NCI-H128 (cell line): ENCODE measurements around the gene ACTR3.
"Not testable (repeated sequence)": the region's sequence is repeated elsewhere in the genome, so short reads cannot be mapped to it uniquely, and the experiment has no call there.

Experiments
- DNase-seq: peaks from one replicate; lab custom pipeline; 2025; ENCODE audit not compliant: unreplicated experiment; lab: John Stamatoyannopoulos, UW

Gene ACTR3

DNA sequence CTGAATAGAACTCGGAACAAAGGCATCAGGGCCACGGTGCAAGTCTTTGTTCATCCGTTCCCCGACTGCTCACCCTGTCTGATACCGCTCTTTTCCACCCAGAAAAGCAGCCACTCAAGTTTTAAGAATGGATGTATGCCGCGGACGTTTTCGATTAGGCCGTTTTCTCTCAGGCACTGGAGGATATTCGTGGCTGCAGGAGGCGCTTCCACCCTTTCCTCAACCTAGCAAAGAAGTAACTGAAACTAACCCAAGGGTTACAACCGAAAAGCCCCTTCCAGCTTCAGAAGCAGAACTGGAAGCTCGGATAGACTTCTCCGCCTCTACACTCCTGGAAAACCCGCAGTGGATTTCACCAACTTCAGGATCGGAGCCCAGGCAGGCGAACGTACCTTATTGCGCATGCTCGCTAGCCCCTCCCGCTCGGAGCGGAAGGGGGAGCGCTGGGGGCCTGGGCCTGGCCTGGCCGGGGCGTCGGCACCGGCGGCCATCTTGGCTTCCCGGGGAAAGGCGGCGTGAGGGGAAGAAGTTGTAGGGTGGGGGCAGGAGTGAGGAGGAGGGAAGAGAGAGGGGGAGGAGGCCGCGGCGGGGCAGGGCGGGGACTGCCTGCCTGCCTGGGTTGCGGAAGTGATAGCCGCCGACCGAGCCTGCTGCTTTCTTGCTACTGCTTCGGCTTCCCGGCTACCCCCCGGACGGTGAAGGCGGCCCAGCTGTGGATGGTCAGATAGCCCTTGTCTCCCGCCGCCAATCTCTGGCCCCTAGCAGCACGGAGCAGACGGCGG is at the start of gene ACTR3:
Gene ACTR3 (plus strand): TSS at position 619 of the 782 bp plus-strand sequence. CDS start 191 bp downstream, outside the sequence.
- peak; percentile 99 for DNase-seq

DNA sequence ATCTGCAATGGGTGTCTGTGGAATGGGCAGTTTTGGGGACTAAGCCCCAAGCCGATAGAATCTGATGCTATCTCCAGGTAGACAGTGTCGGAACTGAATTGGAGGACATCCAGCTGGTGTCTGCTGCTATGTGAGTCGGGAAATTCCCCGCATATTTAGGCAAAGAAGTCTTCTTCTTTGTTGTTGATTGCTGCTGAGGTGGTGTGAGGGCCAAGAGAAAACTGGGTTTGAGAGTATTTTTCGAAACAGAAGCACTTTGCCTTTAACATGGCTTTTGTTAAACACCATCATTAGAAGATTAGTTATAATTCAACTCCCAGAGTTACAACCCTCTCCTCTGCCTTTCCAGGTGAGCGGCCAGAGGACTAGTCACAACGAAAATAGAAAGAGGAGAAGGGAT is 49.4 kb upstream of the ACTR3 start:
- DNase-seq: no peak

DNA sequence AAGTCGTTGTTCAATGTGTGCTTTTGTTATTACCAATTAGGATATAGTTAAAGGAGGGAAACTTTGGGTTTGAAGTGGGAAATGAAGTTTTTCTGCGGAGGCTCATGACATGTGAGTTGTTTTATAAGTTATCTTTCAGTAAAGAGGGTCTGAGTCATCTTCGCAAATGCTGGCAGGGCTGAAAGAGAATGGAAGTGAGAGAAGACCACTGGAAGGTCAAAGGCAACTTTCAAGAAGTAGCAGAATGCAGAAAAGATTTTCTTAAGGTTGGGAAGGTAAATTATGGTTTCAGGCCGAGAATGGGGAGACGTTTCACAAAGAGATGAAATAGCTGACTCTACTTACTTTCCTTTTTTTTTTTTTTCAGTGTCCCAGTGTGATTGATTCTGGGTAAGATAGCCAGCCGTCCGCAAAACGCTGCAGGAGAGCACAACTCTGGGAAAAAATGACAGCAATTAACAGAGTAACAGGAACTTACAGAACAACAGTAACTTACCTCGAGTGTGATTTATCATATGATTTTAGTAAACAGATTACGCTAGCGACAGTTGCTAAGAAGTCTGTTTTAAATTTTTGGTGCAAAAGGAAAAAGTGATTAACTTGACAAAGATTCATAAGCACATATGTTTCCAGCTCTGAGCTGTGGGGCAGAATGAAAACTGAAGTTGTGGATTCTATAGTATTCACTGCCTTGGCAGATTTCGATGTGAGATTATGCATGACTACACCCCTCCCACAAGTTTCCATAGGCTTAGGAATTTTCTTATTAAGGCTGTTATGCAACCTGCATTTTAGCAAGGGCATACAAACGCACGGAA is 46.8 kb upstream of the ACTR3 start:
- no peak for DNase-seq

DNA sequence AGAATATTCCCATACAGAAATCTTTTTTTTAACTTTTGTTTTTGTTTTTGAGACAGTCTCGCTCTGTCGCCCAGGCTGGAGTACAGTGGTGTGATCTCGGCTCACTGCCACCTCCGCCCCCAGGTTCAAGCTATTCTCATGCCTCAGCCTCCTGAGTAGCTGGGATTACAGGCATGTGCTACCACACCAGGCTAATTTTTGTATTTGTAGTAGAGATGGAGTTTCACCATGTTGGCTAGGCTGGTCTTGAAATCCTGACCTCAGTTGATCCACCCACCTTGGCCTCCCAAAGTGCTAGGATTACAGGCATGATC is 46.2 kb upstream of the ACTR3 start:
- not testable (repeated sequence) for DNase-seq

DNA sequence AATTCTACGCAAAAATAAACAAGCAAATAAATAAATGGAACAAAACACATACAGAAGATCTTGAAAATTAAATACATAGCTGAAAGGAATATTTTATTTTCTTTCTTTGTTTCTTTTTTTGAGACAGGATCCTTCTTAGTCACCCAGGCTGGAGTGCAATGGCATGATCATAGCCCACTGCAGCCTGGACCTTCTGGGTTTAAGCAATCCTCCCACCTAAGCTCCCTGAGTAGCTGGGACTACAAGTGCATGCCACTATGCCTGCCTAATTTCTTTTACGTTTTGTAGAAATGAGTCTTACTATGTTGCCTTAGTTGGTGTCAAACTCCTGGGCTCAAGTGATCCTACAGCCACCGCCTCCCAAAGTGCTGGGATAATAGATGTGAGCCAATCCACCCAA is 44.6 kb upstream of the ACTR3 start:
- DNase-seq: no peak

DNA sequence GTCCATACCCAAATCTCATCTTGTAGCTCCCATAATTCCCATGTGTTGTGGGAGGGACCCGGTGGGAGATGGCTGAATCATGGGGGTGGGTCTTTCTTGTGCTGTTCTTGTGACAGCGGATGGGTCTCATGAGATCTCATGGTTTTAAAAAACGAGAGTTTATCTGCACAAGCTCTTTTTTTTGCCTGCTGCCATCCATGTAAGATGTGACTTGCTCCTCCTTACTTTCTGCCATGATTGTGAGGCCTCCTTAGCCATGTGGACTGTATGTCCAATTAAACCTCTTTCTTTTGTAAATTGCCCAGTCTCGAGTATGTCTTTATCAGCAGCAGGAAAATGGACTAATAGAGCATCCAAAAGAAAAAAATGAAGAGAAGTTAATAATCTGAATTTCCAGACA is 44.1 kb upstream of the ACTR3 start:
- DNase-seq: not testable (repeated sequence)

DNA sequence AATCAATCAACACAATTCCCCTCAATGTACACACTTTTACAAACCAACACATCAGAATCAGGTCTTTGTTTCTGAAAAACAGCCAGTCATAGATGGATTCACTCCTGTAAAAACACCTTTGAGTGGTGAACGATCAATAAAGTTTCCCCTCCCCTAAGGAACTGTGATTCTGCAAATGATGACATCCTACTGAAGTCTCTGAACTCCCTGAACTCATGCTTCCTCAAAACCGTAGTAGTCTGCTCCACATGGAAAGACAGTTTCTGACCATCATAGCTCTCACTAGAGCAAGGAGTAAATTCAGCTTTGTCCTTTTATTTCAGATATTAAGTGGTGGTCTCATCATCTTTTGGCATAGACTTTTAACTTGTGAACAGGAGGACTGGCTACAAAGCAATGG is 43.5 kb upstream of the ACTR3 start:
- no peak for DNase-seq

DNA sequence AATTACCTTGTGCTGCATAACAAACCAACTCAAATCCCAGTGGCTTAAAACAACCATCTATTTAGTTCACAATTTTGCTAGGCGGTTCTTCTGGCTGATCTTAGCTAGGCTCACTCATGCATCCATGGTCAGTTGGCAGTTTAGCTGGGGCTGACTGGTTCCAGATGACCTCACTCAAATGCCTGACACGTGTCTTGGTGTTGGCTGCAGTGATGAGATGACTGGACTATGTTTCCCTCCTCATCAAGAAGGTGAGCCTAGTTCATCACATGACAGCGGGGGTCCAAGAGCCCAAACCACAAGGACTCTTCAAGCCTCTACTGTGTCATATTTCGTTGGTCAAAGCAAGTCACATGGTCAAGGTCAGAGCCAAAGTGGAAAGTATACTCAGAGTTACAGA is 42.7 kb upstream of the ACTR3 start:
- no peak for DNase-seq

DNA sequence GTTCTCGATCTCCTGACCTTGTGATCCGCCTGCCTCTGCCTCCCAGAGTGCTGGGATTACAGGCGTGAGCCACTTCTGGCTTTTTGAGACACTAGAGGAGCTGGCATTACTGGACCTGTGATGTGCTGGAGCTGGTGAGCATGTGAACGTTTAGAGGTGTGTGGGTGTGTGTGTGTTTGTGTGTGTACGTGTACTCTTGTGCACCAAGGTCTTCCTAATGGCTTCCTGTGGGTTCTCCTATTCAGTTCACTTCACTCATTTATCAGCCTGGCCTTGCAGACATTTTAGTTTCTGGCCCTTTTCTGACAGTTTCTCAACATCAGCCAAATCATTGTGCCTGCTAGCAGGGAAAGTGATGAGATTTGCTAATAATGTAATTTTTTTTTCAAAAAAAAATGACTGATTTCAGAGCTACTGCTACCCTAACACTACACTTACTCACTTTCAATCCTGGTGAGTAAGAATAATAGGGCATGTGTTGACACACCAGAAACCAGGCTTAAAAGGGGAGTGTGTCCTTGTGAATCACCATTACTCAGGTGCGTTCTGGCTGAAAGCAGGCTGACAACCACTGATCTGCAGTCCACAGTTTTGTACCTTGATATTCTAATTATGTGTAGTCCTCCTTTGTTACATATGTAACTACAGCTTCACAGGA is 41.0 kb upstream of the ACTR3 start:
- no peak for DNase-seq

DNA sequence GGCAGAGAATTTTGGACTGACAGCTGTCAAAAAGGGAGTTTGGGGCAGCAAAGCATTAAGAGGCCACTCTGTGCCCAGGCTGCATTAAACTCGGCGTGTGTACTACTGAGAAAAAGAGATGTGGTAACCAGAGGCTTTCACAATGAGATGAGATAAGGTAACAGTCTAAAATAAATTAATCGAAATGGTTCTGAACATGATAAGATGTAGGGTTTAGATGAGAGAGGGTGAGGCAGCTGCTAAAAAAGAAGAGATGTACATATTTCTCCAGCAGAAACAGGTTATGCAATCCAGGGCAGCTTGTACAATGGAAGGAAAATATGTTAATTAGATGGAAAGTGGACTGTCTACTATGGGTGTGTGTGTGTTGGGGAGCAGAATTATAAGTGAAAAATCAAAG is 39.2 kb upstream of the ACTR3 start:
- no peak for DNase-seq

DNA sequence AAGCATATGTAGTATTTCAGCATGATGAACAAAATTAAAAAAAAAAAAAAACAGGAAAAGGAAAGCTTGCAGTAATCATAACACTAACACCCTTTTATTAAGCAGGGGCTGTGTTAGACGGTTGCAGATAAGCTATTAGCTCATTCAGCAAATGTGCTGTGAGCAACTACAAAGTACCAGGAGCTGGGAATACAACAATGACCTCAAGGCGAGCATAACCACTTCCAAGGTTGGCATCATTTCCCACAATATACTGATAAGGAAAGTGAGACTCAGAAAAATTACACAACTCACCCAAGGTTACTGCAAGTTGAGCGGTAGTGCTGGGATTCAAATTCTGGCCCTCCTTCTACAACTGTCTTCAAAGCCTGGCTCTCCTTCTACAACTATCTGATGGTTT is 38.2 kb upstream of the ACTR3 start:
- no peak for DNase-seq

DNA sequence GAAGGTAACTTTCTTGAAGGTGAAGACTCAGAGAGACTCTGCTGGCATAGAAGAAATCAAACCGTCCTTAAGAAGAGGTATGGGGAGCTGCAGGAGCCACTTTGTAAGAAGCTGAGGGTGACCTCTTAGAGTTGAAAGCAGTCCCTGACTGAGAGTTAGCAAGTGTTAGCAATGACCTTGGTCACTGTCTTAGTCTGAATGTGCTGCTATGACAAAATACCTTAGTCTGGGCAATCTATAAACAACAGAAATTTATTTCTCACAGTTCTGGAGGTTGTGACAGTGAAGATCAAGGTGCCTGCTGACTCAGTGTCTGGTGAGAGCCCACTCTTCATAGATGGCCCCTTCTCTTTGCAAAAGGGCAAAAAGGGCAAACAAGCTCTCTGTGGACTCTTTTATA is 35.7 kb upstream of the ACTR3 start:
- DNase-seq: no peak

DNA sequence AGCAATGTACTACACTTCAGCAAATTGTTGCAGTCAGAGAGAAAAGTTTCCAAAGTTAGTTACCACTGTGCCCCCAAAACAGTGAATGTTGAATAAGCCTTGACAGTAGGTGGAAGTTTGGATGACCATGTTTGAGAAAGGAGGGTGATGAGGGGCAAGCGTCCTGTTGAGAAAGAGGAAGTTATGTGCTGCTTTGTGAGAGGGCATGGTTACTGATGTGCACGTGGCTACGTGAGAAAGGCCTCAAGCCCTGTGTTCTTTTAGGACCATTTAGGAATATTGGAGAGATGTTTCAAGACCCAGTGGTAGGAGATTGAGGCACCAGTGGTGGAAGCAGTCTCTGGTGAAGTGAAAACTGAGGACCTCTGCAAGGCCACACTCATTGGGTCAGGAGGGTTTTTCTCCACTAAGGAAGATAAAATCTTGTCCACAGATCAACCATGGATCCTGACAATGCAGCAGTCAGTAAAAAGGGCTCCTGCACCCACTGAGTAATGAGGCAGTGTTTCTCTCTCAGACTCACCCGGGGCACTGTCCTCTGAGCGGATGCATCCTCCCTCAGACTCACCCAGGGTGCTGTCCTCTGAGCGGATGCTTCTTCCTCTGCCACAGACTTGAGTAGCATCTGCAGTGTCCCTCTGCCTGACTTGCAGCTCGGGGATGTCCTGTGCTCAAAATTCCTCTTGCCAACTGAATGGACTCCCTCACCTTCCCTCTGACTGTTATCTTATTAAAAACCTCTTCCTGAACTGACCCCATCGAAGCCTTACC is 34.7 kb upstream of the ACTR3 start:
- DNase-seq: no peak

DNA sequence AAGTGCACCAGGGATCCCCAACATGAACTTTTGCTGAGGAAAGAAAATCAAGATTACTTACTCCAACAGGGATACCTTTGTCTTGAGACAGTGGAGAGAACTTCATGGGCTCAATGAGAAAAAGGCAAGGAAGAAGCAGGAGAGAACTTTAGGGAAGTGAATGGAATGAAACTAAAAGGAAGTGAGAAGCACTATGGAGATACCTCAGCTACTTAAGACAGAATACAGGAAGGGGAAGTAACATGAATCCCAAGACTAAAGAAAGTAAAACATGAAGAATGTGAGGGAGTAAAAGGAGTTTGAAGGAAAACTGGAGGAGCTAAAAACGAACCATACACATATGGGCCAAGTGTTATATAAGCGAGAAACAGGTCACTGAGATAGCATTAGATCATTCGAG is 32.4 kb upstream of the ACTR3 start:
- DNase-seq: no peak

DNA sequence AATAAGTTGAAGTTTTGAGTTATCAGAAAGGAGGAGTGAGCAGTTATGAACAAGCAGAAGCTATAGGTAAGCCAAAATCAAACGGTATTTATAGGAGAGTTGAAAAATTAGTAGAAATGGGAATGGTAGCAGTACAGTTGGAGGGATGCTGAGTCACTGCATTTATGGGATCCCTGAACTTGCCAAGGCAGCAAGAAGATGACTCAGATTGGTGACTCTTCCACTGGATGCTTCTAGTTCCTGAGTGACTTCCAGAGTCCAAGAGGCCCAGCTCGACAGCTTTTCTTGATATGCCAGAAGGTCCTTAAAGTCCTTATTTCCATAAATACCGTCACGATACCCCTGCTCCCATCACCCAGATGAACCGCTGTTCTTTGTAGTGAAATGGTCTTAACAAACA is 31.1 kb upstream of the ACTR3 start:
- no peak for DNase-seq

DNA sequence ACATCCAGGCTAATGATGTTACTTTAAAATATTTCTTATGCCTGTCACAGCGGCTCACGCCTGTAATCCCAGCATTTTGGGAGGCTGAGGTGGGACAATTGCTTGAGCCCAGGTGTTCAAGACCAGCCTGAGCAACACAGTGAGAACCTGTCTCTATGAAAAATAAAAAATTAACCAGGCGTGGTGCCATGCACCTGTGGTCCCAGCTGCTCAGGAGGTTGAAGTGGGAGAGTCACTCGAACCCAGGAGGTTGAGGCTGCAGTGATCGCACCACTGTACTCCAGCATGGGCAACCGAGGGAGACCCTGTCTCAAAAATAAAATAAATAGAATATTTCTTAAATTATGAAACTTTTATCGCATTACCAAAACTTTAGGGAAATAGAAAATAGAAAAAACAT is 28.1 kb upstream of the ACTR3 start:
- DNase-seq: no peak

DNA sequence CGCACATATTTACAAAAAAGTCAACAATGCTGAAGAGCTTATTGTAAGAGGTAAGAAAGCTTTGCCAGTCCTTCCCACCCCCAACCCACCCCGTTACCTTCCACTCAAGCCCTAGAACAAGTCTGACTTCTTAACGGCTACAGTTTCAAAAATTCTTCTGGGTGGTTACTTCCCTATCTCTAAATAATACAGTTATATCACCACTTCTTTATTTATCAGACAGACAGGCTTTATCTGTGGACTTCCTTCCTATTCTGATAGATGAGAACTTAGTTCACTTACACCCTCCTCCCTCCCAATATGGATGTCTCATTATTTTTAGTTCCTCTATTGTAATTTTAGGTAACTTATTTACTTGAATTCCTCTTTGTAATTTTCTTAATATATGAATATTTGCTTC is 26.7 kb upstream of the ACTR3 start:
- DNase-seq: no peak

DNA sequence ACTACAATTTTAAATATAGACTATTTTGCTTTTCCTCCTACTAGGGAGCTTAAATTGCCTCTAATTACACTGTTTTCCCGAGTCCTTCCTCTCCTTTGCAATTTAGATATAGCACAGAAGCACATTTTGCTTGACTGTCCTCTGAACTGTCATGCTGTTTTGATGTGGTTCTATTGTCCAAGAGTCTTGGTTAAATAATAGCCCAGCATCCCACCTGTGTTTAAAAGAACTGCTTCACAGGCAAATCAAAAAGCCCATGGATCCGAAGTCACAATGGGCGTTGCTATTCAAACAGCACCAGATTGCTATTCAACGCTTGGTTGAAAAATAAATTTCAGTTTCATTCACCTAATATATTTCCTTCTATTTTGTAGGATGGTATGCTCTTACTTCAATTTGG is 22.3 kb upstream of the ACTR3 start:
- no peak for DNase-seq

DNA sequence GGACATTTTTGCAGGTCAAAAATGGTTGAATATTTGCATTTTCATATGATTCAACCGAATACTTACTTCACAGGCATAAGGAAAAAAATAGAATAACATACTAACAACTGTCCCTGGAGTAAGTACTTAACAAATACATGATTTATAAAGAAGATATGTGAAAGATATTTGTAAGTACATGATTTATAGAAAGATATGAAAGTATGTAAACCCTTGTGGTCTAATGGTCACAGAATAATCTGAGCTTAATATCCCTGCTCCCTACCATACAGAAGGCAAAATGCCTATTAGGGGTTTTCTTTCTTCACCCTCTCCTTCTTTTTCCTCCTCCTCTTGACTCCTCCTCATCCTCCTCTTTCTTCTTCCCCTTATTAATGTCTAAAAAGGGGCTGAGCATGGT is 20.6 kb upstream of the ACTR3 start:
- DNase-seq: no peak

DNA sequence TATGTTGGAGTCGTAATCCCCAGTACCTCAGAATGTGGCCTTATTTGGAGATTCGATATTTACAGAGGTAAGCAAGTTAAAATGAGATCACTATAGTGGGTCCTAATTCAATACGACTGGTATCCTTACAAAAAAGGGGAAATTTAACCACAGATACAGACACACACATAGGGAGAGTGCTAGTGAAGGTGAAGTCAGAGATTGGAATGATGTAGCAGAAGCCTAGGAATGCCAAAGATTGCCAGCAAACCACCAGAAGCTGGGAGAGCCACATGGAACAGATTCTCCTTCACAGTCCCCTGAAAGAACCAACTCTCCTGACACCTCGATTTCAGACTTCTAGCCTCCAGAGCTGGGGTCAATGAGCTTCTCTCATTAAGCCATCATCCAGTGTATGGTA is 17.7 kb upstream of the ACTR3 start:
- no peak for DNase-seq

DNA sequence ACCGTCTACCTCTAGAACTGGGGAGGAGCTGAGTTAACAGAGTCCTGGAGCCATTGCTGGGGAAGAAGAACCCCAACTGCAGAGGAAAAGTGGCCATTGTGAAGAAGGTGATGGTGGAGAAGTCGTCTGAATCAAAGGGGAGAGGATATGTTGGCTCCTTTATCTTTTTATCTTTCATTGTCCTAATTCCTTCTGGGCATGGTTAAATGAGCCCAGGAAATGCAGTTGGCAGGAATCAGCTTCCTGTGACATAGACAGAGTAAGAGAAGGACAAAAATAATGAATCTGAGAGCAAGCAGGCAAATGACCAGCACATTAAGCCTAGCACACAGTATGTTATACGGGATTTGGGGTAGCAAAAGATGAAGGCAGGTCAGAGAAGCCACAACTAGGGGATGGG is 16.0 kb upstream of the ACTR3 start:
- no peak for DNase-seq
